H1 (cell line): ENCODE results near the gene GEN1. TPM values are rescaled to one million over a fixed set of nuclear protein-coding genes. Genes with fewer than 3 reads are reported as not detected.

Experiments
- ATF3 ChIP-seq: IDR thresholded peaks from 2 replicates; pipeline ENCODE4 v1.6.1; 2011; ENCODE audit warnings: low read depth, mild to moderate bottlenecking, low read length; ENCODE audit not compliant: insufficient read depth
- JUN ChIP-seq: IDR thresholded peaks from 2 replicates; pipeline ENCODE4 v1.6.1; 2011; ENCODE audit warnings: low read depth, mild to moderate bottlenecking, improper control_type of control experiment, low read length
- TEAD4 ChIP-seq: IDR thresholded peaks from 2 replicates; pipeline ENCODE4 v1.6.1; 2012; ENCODE audit warnings: low read depth, low read length, inconsistent platforms, mixed read lengths
- polyA plus RNA-seq, 7 experiments: library from polyadenylated mRNA; depleted of rRNA in 3 of 7; stranded (reverse) in 5 of 7; unstranded in 2 of 7; fragments of >200 nt in 5 of 7; fragments of 200-250 nt in 2 of 7; gene quantifications; 1 replicate in 5 of 7; 2 replicates in 1 of 7; 4 replicates in 1 of 7; pipeline versions ENCODE4 v1.2.1 to v1.2.3, GENCODE V29; 2011 to 2013; ENCODE audit warnings: missing spikeins in 2 of 7, mixed read lengths in 2 of 7
- total RNA-seq: library from RNA; stranded (reverse); fragmentation: NEBNext Ultra II Directional; extraction: Animal tissue kit (Norgen Biotek cat#: 25700); gene quantifications from 2 replicates; pipeline ENCODE4 v1.2.1, GENCODE V29; 2021

Gene GEN1
- total and polyA plus RNA-seq, 2 of the 8 experiments (the other 6 are each of a cell fraction or from before 2014, with no cell fraction given) = 6.9 to 19.2 TPM

GRCh38 chr2:17781482-17781881, 27.5 kb downstream of the GEN1 start (continued):
- no peak for TF ChIP-seq ATF3
- TF ChIP-seq TEAD4 = no peak
- TF ChIP-seq JUN = no peak
